Colonic mucosa (tissue), 4 donors: ENCODE measurements around the gene ADAMTS16. TPM values are rescaled to one million over a fixed set of nuclear protein-coding genes. Genes with fewer than 3 reads are reported as not detected.

Experiments
- DNase-seq: peaks from one replicate; pipeline ENCODE4 v3.0.0-alpha.2; 2020
- H3K27ac ChIP-seq: fragments of 200-600 bp; one replicate; pipeline ENCODE4 v1.8.0; 2021
- H3K27me3 ChIP-seq: fragments of 200-600 bp; one replicate; pipeline ENCODE4 v1.8.0; 2021
- H3K36me3 ChIP-seq: fragments of 200-600 bp; one replicate; pipeline ENCODE4 v1.8.0; 2021
- H3K4me1 ChIP-seq: fragments of 200-600 bp; one replicate; pipeline ENCODE4 v1.8.0; 2021; ENCODE audit warnings: mild to moderate bottlenecking
- H3K4me3 ChIP-seq: fragments of 200-600 bp; one replicate; pipeline ENCODE4 v1.8.0; 2021
- H3K9ac ChIP-seq, 2 donors: one replicate each; pipeline ENCODE4 v1.7.0; 2013; ENCODE audit warnings: control low read depth in 2 of 2, low read depth in 2 of 2, low read length in 2 of 2
- H3K9me3 ChIP-seq: fragments of 200-600 bp; one replicate; pipeline ENCODE4 v1.8.0; 2021
- CTCF ChIP-seq: fragments of 200-600 bp; IDR thresholded peaks from one replicate; pipeline ENCODE4 v1.8.0; 2022; ENCODE audit warnings: antibody characterized with exemption, mild to moderate bottlenecking
- intact Hi-C: fragments of 100-400 bp; cut with DNase I; formaldehyde crosslinking; loops from one replicate; pipeline ENCODE4 v1.14.1; 2022
- total RNA-seq, 2 donors: library from RNA; stranded (reverse); fragmentation: NEBNext Ultra II Directional in 1 of 2; extraction: Animal tissue kit (Norgen Biotek cat#: 25700) in 1 of 2; gene quantifications; one replicate each; pipeline ENCODE4 v1.2.1, GENCODE V29; 2021
- donor health status: healthy.
- donor health status: DM: no; HTN: no; CAD: no.
- donor health status: DM: no; HTN: no; CAD: no.

ADAMTS16 gene
- total RNA-seq, 2 donors from 2014 or later = 0.16 TPM; not detected in 1

GRCh38 chr5:5264727-5265126 is 124.6 kb downstream of the ADAMTS16 start:
- no peaks in the 10 kb centered on the region for H3K4me1 ChIP-seq
- DNase-seq = no peak
- no peak for TF ChIP-seq CTCF
- no peak overlapping the region for H3K27ac ChIP-seq
- H3K27me3 ChIP-seq = no peaks in the 10 kb centered on the region
- no peaks in the 10 kb centered on the region for H3K9me3 ChIP-seq
- H3K36me3 ChIP-seq = no peaks in the 10 kb centered on the region
- H3K4me3 ChIP-seq = no peak overlapping the region
- intact Hi-C loops = no loop called here
- H3K9ac ChIP-seq = no peak overlapping the region

DNA sequence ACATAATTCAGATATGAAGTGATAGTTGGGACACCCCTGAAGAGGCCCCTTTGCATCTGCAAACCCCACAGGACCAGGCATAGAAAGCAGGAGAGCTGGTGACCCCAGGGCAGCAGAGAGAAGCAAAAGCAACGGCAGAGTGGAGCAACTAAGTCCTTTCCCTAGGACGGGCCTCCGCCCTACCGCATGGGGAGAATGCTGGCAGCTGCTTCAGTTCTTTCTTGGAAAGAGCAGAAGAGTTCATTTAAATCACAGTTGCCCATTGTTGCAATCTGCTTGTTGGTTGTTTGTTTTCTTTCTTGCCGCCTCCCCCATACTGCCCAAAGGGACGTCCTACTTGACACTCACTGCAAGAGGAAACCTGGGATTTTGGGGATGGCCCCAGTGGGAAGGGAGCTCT is 126.2 kb downstream of the ADAMTS16 start:
- no peaks in the 10 kb centered on the region for H3K9me3 ChIP-seq
- H3K27ac ChIP-seq = no peak overlapping the region
- no peak overlapping the region for H3K9ac ChIP-seq
- TF ChIP-seq CTCF = no peak
- no peak for DNase-seq
- H3K4me1 ChIP-seq = no peaks in the 10 kb centered on the region
- no peaks in the 10 kb centered on the region for H3K27me3 ChIP-seq
- no peak overlapping the region for H3K4me3 ChIP-seq
- H3K36me3 ChIP-seq = no peaks in the 10 kb centered on the region
- intact Hi-C loops = no loop called here

DNA sequence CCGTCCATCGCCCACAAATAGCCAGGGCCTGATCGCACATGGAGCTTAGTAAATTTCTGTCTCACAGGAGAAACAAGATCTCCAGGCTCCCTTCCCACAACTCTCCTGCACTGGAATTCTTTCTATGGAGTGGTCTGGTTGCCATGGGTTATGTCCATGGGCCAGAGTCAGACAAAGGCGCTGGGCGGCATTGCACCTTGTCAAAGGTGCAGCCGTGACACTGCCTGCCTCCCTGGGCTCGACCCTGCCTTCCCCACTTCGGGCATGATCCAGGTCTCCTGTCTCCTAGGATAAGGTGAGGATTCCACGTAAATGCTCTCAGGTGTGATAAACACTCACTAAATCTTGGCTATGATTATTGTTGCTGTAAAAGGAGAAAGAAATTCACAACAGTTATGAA is 130.0 kb downstream of the ADAMTS16 start:
- no peak overlapping the region for H3K4me3 ChIP-seq
- H3K9me3 ChIP-seq = no peaks in the 10 kb centered on the region
- TF ChIP-seq CTCF = no peak
- intact Hi-C loops = no loop called here
- no peak overlapping the region for H3K9ac ChIP-seq
- no peak overlapping the region for H3K27ac ChIP-seq
- H3K36me3 ChIP-seq = no peaks in the 10 kb centered on the region
- H3K4me1 ChIP-seq = no peaks in the 10 kb centered on the region
- DNase-seq = no peak
- H3K27me3 ChIP-seq = no peaks in the 10 kb centered on the region

DNA sequence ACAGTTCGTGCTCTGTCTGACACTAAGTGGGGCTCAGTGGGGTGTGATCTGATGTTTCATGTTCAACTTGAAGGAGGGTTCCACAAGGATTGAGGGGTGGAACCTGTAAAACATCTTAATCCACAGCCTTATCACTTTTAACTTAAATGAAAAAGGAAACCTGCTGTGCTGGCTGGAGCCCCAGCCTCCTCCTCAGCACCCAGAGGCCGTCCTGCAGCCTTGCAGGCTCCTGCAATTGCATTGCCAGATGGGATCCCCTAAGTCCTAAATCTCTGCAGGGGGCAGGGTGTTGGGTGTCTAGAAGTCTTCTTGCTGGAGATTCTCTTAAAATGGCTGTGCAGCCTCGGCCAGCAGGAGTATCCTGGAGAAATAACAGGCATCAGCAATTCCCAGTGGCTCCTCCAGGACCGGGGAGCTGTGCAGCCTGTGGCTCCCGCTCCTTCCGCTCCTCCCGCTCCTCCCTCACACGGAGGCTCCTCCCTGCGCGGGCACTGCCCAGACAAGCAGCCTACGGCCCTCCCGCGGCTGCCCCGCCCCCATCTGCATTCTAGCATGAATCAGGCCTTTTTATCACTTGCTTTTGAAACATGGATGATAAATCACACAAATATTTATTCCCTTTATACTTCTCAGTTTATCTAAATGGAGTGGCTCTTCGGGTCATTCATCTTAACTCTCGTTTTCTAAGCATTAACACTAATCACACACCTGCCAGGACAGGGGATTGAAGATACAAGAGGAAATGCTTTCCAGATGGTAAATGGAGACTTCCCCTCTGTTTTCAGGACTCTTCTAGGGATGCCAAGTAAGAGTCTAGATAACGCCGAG is 131.0 kb downstream of the ADAMTS16 start:
- Histone ChIP-seq H3K9ac (no peak overlapping the region), H3K27me3 (no peaks in the 10 kb centered on the region), H3K27ac (no peak overlapping the region), H3K9me3 (no peaks in the 10 kb centered on the region), H3K36me3 (no peaks in the 10 kb centered on the region), H3K4me1 (no peaks in the 10 kb centered on the region), H3K4me3 (no peak overlapping the region)
- intact Hi-C loops = no loop called here
- no peak for TF ChIP-seq CTCF
- peak; percentile 46 for DNase-seq

- Histone ChIP-seq H3K4me3 (no peak overlapping the region), H3K36me3 (no peaks in the 10 kb centered on the region), H3K27me3 (no peaks in the 10 kb centered on the region), H3K4me1 (no peaks in the 10 kb centered on the region), H3K9me3 (no peaks in the 10 kb centered on the region), H3K9ac (no peak overlapping the region), H3K27ac (no peak overlapping the region)
- DNase-seq = no peak
- TF ChIP-seq CTCF = no peak
- intact Hi-C loops = no loop called here
Observed at GRCh38 chr5:5271786-5272321, 131.7 kb downstream of the ADAMTS16 start.
